NCI-H2107 (cell line): ENCODE results near the gene OXER1.

Experiments
- DNase-seq: peaks from one replicate; lab custom pipeline; 2025; lab: John Stamatoyannopoulos, UW

Gene OXER1

GRCh38 chr2:42764096-42764495 lies at the start of gene OXER1:
OXER1 (minus strand) TSS chr2:42764135; CDS start chr2:42764062, 73 bp downstream.
- DNase-seq, result no peak

- DNase-seq, result no peak
These were observed 49.1 kb upstream of the OXER1 start for GRCh38 chr2:42812899-42813479.

- no peak for DNase-seq
These were observed 47.3 kb upstream of the OXER1 start for GRCh38 chr2:42810971-42811811.

- DNase-seq, result peak; percentile 75
These were observed 46.4 kb upstream of the OXER1 start for GRCh38 chr2:42810121-42810970.

GRCh38 chr2:42809819-42810120 lies 45.8 kb upstream of the OXER1 start:
- peak; percentile 58 for DNase-seq

GRCh38 chr2:42809131-42809818 lies 45.3 kb upstream of the OXER1 start:
- DNase-seq, result no peak

- DNase-seq, result no peak
These were observed 44.4 kb upstream of the OXER1 start for GRCh38 chr2:42808301-42808700.

GRCh38 chr2:42806786-42807185 lies 42.9 kb upstream of the OXER1 start:
- no peak for DNase-seq

- no peak for DNase-seq
These were observed 41.0 kb upstream of the OXER1 start for GRCh38 chr2:42804891-42805290.

- no peak for DNase-seq
These were observed 40.4 kb upstream of the OXER1 start for GRCh38 chr2:42804338-42804737.

GRCh38 chr2:42802150-42802549 lies 38.2 kb upstream of the OXER1 start:
- no peak for DNase-seq

GRCh38 chr2:42801381-42801780 lies 37.4 kb upstream of the OXER1 start:
- DNase-seq, result no peak

- DNase-seq, result no peak
These were observed 37.0 kb upstream of the OXER1 start for GRCh38 chr2:42800981-42801380.

- DNase-seq, result no peak
These were observed 36.6 kb upstream of the OXER1 start for GRCh38 chr2:42800461-42800962.

- DNase-seq, result no peak
These were observed 35.9 kb upstream of the OXER1 start for GRCh38 chr2:42799881-42800280.

- no peak for DNase-seq
These were observed 33.3 kb upstream of the OXER1 start for GRCh38 chr2:42797281-42797680.

GRCh38 chr2:42796427-42797248 lies 32.7 kb upstream of the OXER1 start:
- no peak for DNase-seq

- DNase-seq, result no peak
These were observed 31.9 kb upstream of the OXER1 start for GRCh38 chr2:42795841-42796301.

- no peak for DNase-seq
These were observed 31.3 kb upstream of the OXER1 start for GRCh38 chr2:42795275-42795674.

GRCh38 chr2:42794271-42795046 lies 30.5 kb upstream of the OXER1 start:
- DNase-seq, result no peak
